GM12892 (cell line): ENCODE data around the gene STK32B.

ENCODE experiments used
- POLR2A ChIP-seq: IDR thresholded peaks from 2 replicates; pipeline ENCODE4 v1.6.1; 2011; ENCODE audit warnings: low read depth, low read length, control low read depth
- POLR2AphosphoS5 ChIP-seq: IDR thresholded peaks from 2 replicates; pipeline ENCODE4 v1.6.1; 2011; ENCODE audit warnings: low read depth, low read length, control low read depth
- TAF1 ChIP-seq: IDR thresholded peaks from 2 replicates; pipeline ENCODE4 v1.6.1; 2011; ENCODE audit warnings: low read depth, mild to moderate bottlenecking, control low read depth, low read length, borderline replicate concordance

GRCh38 chr4:5037553-5038551 lies 13.4 kb upstream of the STK32B start:
- TF ChIP-seq POLR2A (no peak), POLR2AphosphoS5 (no peak), TAF1 (no peak)
